GOT3 (cell line): ENCODE data around the gene RIPOR3.
"Not testable (repeated sequence)": the region's sequence is repeated elsewhere in the genome, so short reads cannot be mapped to it uniquely, and the experiment has no call there.

Experiments
- DNase-seq: peaks from one replicate; lab custom pipeline; 2025; ENCODE audit warnings: mixed read lengths; lab: John Stamatoyannopoulos, UW

Gene RIPOR3

GRCh38 chr20:50655311-50655880 is 35.9 kb downstream of the RIPOR3 start:
- DNase-seq = no peak

- no peak for DNase-seq
Measured at GRCh38 chr20:50654904-50655303, 36.4 kb downstream of the RIPOR3 start.

DNA sequence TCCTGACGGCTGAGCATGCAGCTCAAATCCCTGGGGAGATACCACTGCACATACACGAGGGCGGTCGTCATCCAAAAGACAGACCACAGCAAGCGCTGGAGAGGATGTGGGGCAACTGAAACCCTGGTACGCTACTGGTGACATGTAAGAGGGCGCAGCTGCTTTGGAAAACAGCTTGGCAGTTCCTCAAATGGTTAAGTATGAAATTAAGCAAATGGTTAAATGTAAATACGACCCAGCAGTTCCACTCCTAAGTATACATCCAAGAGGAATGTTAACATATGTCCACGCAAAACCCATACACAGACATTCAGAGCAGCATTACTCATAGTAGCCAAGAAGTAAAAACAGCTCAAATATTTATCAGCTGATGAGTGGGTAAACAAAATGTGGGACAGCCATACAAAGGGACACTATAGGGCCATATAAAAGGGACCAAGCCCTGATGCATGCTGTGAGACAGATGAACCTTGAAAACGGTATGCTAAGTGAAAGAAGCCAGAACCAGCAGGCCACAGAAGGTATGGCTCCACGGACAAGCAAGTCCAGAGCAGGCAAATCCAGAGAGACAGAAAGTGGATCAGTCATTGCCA is 38.5 kb downstream of the RIPOR3 start:
- no peak for DNase-seq

GRCh38 chr20:50651676-50652075 is 39.7 kb downstream of the RIPOR3 start:
- no peak for DNase-seq

- DNase-seq = no peak
Measured at GRCh38 chr20:50649590-50649989, 41.8 kb downstream of the RIPOR3 start.

GRCh38 chr20:50648651-50649050 is 42.7 kb downstream of the RIPOR3 start:
- DNase-seq = no peak

DNA sequence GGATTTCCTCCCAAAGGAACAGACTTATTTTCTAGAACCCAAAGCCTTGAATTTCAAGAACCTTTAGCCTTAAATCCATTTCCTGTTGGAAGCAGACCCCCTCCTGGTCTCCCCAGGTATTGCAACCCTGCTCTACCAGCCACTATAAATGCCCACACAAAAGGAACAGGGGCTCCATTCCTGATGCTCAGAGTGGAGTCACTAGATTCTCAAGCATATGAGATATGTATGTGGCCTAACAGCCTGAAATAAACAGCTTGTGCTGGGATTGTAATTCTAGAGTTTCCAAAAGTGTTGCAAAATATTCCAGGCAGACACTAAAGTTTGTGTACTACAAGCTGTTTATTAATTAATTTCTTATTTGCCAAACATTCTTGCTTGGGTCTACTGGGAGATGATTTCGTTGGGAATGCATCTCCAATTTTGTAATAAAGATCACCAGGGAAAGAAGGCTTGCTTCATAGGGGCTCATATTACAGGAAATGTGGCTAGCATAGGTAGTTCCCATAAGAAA is 44.8 kb downstream of the RIPOR3 start:
- DNase-seq = no peak

DNA sequence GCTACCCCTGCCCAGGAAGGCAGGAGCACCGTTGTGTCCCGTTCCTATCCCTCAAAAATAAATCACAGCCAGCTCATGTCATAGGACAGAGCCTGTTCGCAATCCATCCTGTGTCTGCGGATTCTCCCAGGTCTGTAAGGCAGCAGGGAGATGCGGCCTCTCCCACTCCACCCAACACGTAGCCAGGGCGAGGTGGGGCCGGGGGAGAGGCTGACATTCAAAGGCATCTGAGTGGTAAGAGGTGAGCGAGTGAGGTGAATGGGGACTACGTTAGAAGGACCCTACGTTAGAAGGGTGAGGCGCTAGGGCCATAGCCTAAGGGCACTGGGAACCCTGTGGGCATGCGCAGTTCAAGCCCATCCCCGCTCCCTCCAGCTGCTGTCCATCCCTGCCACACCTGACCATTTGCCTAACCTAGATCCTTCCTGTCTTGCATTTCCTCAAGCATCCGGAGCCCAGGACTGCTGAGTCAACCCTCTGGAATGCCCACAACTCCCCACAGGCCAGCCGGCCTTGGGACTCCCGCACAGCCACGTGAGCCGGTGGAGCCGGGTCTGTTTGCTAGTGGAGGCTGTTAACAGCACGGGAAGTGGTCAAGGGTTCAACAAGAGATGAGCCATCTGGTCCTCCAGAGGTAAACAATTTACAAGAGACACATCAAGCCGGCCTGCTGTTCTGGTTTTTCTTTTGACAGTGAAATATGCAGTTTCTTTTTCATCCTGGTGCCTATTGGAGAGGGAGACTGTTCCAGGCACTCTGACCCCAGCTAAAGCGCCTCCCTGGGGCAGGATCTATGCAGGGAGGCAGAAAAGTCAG is 45.9 kb downstream of the RIPOR3 start:
- DNase-seq = peak; percentile 63

DNA sequence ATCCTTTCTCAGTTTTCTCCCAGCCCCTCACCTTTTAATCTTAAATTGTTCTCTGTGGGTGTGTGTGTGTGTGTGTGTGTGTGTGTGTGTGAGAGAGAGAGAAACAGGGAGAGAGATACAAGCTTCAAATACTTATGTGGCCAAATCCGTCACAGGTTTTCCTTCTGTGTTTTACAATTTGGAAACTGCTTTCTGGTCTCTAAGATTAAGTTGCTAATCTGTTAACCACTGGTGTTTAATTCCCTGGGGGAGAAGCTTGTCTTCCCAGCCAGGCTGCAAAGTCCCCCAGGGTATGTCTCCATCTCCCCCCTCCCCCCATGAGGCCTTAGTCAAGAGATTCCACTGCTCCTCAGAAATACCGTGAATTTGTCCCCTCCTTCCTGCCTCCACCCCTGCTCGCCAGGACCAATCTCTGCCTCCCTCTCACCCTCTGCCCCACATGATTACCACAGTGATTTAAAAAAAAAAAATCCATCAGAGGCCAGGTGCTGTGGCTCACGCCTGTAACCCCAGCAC is 49.0 kb downstream of the RIPOR3 start:
- no peak for DNase-seq

DNA sequence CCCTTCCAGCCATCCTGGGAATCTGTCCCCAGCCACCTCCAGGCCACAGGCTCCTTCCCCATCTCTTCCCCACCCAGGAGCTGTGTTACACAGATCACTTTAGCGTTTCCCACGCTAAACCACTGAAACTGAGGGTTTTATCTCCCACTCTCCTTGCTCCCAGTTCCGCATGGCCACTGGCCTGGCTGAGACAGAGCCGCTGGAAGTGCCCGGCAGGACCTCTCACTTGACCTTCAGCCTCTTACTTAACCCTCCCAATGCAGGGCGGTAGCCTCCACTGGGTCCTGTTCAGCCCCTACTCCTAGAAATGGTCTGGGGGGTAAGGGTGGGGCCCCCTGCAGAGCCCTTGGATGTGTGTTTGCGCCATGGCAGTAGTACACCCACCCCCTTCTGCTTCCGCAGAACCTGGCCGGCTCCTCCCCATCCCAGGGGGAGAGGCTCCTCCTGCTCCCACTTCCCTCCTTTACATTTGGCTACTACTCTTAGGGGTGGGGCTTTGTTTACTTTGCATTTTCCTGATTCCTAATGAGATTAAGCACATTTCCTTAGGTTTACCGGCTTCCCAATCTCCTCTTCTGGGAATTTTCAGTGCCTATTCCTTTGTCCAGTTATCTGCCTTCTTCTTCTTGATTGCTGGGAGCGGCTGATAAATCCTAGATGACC is 49.6 kb downstream of the RIPOR3 start:
- DNase-seq = not testable (repeated sequence)

- DNase-seq = not testable (repeated sequence)
Measured at GRCh38 chr20:50639971-50640711, 51.2 kb downstream of the RIPOR3 start.

DNA sequence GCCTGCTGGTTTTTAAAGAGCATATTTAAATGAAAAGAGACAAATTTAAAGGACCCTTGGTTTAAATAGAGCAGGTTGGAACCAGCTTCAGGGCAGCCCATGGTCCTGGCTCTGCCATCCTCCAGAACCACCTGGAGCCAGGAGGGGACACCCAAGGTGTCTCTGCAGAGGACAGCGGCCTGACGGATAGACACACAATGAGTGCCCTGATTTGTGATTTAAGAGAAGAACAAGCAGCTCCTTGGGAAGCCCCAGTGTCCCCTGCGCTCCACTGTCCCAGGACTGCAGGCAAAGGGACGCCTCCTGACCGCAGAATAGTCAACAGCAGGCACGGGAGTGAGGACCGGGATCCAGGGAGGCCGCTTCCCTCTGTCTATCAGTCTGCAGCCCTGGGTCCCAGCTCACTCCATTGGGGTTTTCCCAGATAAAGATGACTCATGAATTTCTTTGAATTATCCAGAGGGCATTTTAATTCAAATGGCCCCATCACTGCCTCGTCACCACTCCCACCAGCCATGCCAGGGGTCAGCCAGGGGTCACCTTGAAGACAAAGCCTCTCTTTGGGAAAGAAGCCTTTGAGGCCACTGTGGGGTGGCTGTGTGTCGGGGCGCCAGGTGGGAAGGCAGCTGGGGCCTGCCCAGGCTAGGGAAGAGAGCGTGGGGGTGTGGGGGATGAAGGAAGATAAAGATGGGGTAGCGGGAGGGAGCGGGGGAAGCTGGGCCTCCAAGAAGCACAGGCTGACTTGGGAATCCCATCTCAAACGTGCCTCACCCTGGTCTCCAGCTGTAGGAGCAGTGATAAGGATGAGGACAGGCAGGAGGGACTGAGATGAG is 53.1 kb downstream of the RIPOR3 start:
- DNase-seq = peak; percentile 46

DNA sequence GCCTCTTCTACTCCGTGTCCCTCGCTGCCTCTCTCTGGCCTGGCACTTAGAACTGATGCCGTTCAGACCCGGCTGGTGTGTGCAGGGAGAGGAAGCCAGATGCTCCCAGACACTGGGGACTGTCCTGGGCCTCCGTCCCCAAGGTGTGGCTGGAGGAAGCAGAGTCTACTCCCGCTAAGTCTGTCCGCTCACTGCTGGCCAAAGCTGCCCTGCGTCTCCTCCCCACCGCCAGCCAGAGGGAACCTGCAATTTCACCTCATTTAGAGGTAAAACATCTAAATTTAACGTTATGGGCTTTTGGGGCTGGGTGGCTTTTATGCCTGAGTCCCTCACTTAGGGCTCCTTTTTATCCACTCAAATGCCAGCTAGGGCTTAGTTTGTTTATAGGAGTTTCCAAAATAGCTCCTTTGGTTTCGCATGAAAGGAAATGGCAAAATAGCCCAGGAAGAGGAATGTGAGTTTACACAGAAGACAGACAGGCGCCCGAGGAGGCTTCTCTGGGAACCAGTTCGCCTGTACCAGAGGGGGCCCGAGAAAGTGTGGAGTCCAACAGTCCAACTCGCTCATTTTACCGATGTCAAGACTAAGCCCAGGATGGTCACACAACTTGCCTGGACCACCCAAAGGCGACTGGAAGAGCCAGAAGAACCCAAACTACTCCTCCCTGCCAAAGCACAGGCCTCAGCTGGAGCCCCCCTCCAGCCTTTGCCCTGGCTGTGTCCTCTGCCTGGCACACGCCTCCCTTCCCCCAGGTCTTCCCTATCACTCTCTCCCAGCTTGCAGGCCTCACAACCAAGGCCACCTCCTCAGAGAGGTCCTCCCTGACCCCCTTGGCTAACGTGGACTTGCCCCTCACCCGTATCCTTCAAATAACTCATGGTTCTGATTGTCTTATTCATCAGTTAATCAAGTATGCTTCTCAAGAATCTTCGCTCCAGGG is 54.5 kb downstream of the RIPOR3 start:
- no peak for DNase-seq

DNA sequence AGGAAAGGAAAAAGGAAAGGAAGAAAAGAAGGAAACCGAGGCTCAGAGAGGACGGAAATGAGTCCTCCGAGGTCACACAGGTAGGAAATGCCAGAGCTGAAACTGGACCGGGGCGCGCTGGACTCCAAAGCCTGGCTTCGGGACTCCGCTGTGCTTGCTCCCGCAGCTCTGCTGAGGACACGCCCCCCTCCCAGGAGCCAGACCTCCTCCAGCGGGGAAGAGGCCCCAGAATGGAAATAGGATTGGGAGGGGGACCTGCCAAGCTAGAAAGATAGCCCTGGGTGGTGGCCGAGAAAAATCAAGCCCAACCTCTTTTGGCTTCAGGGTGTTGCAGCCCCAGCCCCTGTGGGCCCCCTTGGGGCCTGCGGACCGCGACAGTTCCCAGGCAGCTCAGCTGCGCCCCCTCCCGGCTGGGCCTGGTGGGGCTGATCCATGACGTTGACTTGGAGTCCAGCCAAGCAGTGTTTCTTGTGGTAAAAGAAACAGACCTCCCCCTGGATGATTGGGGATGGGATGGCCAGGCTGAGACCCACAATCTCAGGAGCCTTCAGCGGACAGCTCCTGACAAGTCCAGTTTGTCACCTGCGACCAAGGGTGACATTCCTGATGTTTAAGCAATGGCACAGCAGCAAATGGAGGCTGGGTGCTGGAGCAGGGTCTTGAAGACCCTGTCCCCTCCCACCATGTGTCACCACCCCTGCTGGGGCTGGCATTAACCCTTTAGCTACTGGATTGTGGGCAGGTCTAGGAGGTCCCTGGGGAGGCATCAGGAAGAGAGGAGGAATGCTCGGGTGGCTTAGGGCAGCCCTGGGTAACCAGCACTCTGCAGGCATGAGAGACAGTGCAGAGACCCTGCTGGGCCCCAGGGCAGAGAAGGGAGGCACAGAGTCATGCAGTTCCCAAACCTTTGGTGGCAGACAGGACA is 55.4 kb downstream of the RIPOR3 start:
- DNase-seq = no peak

DNA sequence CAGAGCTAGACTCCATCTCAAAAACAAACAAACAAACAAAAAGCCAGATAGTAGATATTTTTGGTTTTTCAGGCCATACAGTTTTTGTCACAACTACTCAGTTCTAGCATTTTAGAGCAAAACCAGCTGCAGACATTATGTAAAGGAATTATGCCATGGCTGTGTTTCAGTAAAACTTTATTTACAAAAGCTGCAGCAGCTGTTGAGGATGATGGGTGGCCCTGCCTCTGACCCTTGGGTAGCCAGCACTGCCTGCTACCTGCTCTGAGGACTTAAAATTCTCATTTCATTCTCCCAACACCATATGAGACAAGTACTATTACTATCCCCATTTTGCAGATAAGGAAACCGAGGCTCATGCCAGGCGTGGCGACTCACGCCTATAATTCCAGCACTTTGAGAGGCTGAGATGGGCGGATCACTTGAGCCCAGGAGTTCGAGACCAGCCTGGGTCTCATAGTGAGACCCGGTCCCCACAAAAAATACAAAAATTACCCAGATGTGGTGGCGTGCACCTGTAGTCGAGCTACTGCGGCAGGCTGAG is 56.3 kb downstream of the RIPOR3 start:
- DNase-seq = no peak

GRCh38 chr20:50634191-50634590 is 57.2 kb downstream of the RIPOR3 start:
- DNase-seq = no peak

GRCh38 chr20:50633361-50633760 is 58.0 kb downstream of the RIPOR3 start:
- DNase-seq = no peak

- DNase-seq = no peak
Measured at GRCh38 chr20:50632701-50633100, 58.6 kb downstream of the RIPOR3 start.
